ENCODE results near the gene SIAH3.

Gene SIAH3

GRCh38 chr13:45833663-45834375 lies 17.7 kb downstream of the SIAH3 start:
- Histone ChIP-seq H3K4me3 (no peak overlapping the region), H3K27ac (no peak overlapping the region)
- DNase-seq (ENCODE audit: low spot score) = peak; percentile 28
- TF ChIP-seq CTCF (IDR thresholded peaks at IDR 0.05) = no peak

- DNase-seq (ENCODE audit: low spot score) = peak; percentile 17
Measured at GRCh38 chr13:45833242-45833641, 18.3 kb downstream of the SIAH3 start.

GRCh38 chr13:45831851-45832250 lies 19.7 kb downstream of the SIAH3 start:
- Histone ChIP-seq H3K4me3 (no peak overlapping the region), H3K27ac (no peak overlapping the region)
- no peak for TF ChIP-seq CTCF (IDR thresholded peaks at IDR 0.05)
- DNase-seq (ENCODE audit: low spot score) = peak; percentile 53

More at GRCh38 chr13:45833242-45833641, 18.3 kb downstream of the SIAH3 start:
- TF ChIP-seq CTCF (IDR thresholded peaks at IDR 0.05) = no peak
- Histone ChIP-seq H3K27ac (no peak overlapping the region), H3K4me3 (no peak overlapping the region)

GRCh38 chr13:45830121-45830520 lies 21.4 kb downstream of the SIAH3 start:
- no peak for TF ChIP-seq CTCF (IDR thresholded peaks at IDR 0.05)
- no peak overlapping the region for H3K4me3 ChIP-seq
- H3K27ac ChIP-seq = no peak overlapping the region
- peak; percentile 33 for DNase-seq (ENCODE audit: low spot score)

- DNase-seq (ENCODE audit: low spot score) = peak; percentile 8
- TF ChIP-seq CTCF (IDR thresholded peaks at IDR 0.05) = no peak
- H3K27ac ChIP-seq = no peak overlapping the region
- no peak overlapping the region for H3K4me3 ChIP-seq
Measured at GRCh38 chr13:45828256-45828968, 23.1 kb downstream of the SIAH3 start.

GRCh38 chr13:45827318-45827717 lies 24.2 kb downstream of the SIAH3 start:
- TF ChIP-seq CTCF (IDR thresholded peaks at IDR 0.05) = no peak
- peak; percentile 11 for DNase-seq (ENCODE audit: low spot score)
- no peak overlapping the region for H3K27ac ChIP-seq
- H3K4me3 ChIP-seq = no peak overlapping the region

GRCh38 chr13:45826731-45827130 lies 24.8 kb downstream of the SIAH3 start:
- H3K27ac ChIP-seq = no peak overlapping the region
- H3K4me3 ChIP-seq = no peak overlapping the region
- peak; percentile 5 for DNase-seq (ENCODE audit: low spot score)
- no peak for TF ChIP-seq CTCF (IDR thresholded peaks at IDR 0.05)

All from coronary artery (tissue), 2 donors.